Tibial nerve (tissue), 4 donors: Measurements from ENCODE around the gene ETNK2.

Source experiments
- EP300 ChIP-seq, 2 donors: sonication (generic); formaldehyde crosslinking; IDR thresholded peaks; one replicate each; pipeline ENCODE4 v1.6.1; 2017; ENCODE audit warnings: antibody characterized with exemption in 2 of 2, mild to moderate bottlenecking in 1 of 2
- POLR2A ChIP-seq, 2 donors: fragments of 450-650 bp; IDR thresholded peaks; one replicate each; pipeline ENCODE4 v1.6.1; 2017; ENCODE audit warnings: antibody characterized with exemption in 2 of 2, mild to moderate bottlenecking in 2 of 2, moderate library complexity in 2 of 2
- TF ChIP-seq, protein P1 (sequence below), 5 experiments: fragments of 200-600 bp in 3 of 5; fragments of 450-650 bp in 2 of 5; sonication (generic) in 3 of 5; IDR thresholded peaks; one replicate each; pipeline ENCODE4 v1.5.1; 2016 to 2019; ENCODE audit warnings: antibody characterized with exemption in 5 of 5, mild to moderate bottlenecking in 3 of 5, moderate library complexity in 2 of 5

DNA sequence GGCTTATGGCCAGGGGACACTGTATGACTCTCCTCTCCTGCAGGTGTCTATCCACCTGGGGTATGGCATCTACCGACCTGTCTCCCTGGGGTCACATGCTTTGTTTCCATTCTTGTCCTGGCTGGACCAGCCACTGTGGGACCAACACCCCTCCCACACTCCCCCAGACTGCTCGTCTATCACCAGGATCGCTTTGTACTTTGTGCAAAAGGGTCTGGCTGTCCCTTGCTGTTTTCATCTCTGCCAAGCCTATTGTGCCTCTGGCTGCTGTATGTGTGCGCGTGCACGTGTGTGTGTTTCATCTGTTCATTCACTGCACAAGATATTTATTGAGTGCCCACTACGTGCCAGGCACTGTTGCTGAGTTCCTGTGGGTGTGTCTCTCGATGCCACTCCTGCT, 25.5 kb downstream of the ETNK2 start:
- TF ChIP-seq POLR2A (IDR thresholded peaks at IDR 0.05): no peak
- TF ChIP-seq, protein P1, sequence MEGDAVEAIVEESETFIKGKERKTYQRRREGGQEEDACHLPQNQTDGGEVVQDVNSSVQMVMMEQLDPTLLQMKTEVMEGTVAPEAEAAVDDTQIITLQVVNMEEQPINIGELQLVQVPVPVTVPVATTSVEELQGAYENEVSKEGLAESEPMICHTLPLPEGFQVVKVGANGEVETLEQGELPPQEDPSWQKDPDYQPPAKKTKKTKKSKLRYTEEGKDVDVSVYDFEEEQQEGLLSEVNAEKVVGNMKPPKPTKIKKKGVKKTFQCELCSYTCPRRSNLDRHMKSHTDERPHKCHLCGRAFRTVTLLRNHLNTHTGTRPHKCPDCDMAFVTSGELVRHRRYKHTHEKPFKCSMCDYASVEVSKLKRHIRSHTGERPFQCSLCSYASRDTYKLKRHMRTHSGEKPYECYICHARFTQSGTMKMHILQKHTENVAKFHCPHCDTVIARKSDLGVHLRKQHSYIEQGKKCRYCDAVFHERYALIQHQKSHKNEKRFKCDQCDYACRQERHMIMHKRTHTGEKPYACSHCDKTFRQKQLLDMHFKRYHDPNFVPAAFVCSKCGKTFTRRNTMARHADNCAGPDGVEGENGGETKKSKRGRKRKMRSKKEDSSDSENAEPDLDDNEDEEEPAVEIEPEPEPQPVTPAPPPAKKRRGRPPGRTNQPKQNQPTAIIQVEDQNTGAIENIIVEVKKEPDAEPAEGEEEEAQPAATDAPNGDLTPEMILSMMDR (IDR thresholded peaks at IDR 0.05): no peak
- TF ChIP-seq EP300 (IDR thresholded peaks at IDR 0.05): no peak
